Inflammatory macrophage (primary cell): Measurements from ENCODE around the gene IFT25.
"Not testable (repeated sequence)": the region's sequence is repeated elsewhere in the genome, so short reads cannot be mapped to it uniquely, and the experiment has no call there.

Source experiments
- DNase-seq, 2 donors: peaks; one replicate each; pipeline ENCODE4 v3.0.0-alpha.2; 2020 to 2022

Gene IFT25

DNA sequence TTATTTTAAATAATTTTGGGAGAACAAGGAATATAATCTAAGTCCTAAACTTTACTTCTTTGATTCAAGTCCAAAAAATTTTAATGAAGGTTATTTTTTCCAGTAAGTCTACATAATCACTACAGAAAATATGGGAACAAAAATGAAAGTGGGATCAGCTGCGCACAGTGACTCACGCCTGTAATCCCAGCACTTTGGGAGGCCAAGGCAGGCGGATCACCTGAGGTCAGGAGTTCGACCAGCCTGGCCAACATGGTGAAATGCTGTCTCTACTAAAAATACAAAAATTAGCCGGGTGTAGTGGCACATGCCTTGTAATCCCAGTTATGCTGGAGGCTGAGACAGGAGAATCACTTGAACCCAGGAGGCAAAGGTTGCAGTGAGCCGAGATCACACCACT lies 61.9 kb downstream of the IFT25 start:
- DNase-seq = not testable (repeated sequence)

DNA sequence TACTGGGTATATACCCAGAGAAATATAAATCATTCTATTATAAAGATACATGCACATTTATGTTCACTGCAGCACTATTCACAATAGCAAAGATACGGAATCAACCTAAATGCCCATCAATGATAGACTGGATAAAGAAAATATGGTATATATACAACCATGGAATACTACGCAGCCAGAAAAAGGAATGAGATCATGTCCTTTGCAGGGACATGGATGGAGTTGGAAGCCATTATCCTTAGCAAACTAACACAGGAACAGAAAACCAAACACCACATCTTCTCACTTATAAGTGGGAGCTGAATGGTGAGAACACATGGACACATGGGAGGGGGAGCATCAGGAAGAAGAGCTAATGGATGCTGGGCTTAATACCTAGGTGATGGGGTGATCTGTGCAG lies 63.6 kb downstream of the IFT25 start:
- DNase-seq = not testable (repeated sequence)

DNA sequence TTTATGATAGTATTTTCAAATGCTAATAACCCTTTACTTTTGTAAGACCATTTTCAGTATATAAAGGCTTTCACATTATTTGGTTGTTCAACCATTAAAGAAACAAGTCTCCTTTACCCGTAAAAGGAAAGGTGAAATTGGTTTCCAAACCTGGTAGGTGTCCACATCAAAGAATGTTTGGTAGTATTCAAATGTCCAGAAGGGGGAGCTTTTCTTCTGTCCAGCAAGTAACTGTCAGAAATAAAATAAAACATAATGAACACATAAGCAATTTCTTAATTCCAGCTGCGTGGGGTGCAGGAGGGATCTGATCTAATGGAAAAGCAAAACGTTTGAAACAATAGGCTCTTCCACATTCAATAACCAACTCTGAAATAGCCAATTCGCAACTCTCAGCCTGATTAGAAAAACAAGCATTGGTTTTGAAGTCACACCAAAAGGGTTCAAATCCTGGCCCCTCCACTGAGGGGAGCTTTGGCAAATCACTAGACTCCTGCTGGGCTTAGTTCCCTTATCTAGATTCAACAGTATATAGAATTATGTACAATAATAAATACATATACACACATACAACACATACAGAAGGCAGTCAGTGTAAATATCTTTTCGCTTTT lies 66.9 kb downstream of the IFT25 start:
- DNase-seq = peak; percentile 51 to 63

DNA sequence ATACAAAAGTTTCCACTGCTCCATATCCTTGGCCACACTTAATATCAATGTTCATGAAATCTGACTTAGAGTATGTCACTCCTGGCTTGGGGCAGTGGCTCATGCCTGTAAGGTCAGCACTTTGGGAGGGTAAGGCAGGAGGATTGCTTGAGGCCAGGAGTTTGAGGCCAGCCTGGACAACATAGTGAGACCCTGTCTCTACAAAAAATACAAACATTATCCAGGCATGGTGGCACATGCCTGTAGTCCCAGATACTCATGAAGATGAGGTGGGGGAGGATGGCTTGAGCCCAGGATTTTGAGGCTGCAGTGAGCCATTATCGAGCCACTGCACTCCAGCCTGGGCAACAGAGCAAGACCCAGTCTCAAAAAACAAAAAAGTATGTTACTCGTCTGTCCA lies 70.3 kb downstream of the IFT25 start:
- DNase-seq = not testable (repeated sequence)

DNA sequence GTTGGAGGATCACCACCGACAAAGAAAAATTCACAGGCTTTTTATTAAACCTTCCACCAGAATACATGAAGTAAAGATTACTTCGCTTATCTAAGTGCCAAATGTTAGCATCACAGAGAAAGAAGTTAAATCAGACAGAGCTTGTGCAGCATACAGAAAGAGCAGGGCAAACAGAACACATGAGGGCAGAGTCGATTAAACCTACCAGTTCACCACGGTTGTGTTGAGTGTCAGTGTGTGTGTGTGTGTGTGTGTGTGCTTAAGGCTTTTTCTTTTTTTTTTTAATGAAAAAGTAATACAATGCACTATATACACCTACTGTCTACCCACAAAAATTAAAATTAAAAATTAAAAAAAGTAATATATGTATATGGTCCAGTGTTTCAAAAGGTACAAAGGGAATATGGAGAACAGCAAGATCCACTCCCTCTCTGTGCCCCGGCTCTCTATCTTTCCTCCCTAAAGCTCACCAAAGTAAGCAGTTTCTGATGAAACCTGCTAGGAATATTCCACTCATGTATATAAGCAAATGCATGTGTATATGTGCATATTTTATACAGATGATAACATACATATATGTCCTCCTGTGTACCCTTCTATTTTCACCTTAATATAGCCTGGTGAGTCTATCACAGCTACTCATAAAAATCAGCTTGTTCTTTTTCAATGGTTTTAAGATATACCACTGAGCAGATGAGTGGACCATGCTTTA lies 73.6 kb downstream of the IFT25 start:
- DNase-seq = no peak
